Activated CD8-positive, alpha-beta memory T cell treated with anti-CD3 and anti-CD28 coated beads for 1 hour (primary cell): ENCODE data around the gene ZNF516.

Experiments
- DNase-seq, 2 donors: peaks; one replicate each; pipeline ENCODE4 v3.0.0-alpha.2; 2020; ENCODE audit warnings: low read depth in 1 of 2; ENCODE audit errors: extremely low read depth in 1 of 2

The ZNF516 gene

GRCh38 chr18:76384861-76385680 lies 110.0 kb downstream of the ZNF516 start:
- no peak for DNase-seq

GRCh38 chr18:76384114-76384790 lies 110.8 kb downstream of the ZNF516 start:
- no peak for DNase-seq

- no peak for DNase-seq
These were observed 111.4 kb downstream of the ZNF516 start for GRCh38 chr18:76383636-76384035.

GRCh38 chr18:76382275-76382674 lies 112.8 kb downstream of the ZNF516 start:
- no peak for DNase-seq

GRCh38 chr18:76380791-76381405 lies 114.1 kb downstream of the ZNF516 start:
- no peak for DNase-seq

GRCh38 chr18:76380127-76380729 lies 114.8 kb downstream of the ZNF516 start:
- DNase-seq, result no peak

GRCh38 chr18:76379226-76380126 lies 115.6 kb downstream of the ZNF516 start:
- DNase-seq, result no peak

GRCh38 chr18:76378526-76379215 lies 116.4 kb downstream of the ZNF516 start:
- DNase-seq, result no peak

GRCh38 chr18:76377359-76377756 lies 117.7 kb downstream of the ZNF516 start:
- DNase-seq, result no peak

- DNase-seq, result no peak
These were observed 118.2 kb downstream of the ZNF516 start for GRCh38 chr18:76376668-76377358.

GRCh38 chr18:76376225-76376624 lies 118.8 kb downstream of the ZNF516 start:
- DNase-seq, result no peak

GRCh38 chr18:76374330-76375281 lies 120.4 kb downstream of the ZNF516 start:
- DNase-seq, result no peak

- no peak for DNase-seq
These were observed 121.7 kb downstream of the ZNF516 start for GRCh38 chr18:76373297-76373696.

- DNase-seq, result no peak
These were observed 123.5 kb downstream of the ZNF516 start for GRCh38 chr18:76371301-76372203.

- no peak for DNase-seq
These were observed 124.4 kb downstream of the ZNF516 start for GRCh38 chr18:76370686-76371085.

GRCh38 chr18:76370201-76370600 lies 124.8 kb downstream of the ZNF516 start:
- no peak for DNase-seq

GRCh38 chr18:76369791-76370190 lies 125.3 kb downstream of the ZNF516 start:
- no peak for DNase-seq
